OCI-LY7 (cell line): Measurements from ENCODE around the gene PPP2R3B.

ENCODE experiments used
- EZH2phosphoT487 ChIP-seq: fragments of 200-600 bp; sonication (generic); IDR thresholded peaks from 2 replicates; pipeline ENCODE4 v1.6.1; 2018; ENCODE audit warnings: low read depth, borderline replicate concordance, mild to moderate bottlenecking, mixed run types, antibody characterized with exemption, low read length, moderate library complexity, mixed read lengths
- TF ChIP-seq, protein P1 (sequence below): fragments of 200-600 bp; sonication (generic); conservative IDR thresholded peaks from 2 replicates; pipeline ENCODE4 v1.5.1; 2014; ENCODE audit warnings: mild to moderate bottlenecking, antibody characterized with exemption, low read length, moderate library complexity, mixed read lengths

DNA sequence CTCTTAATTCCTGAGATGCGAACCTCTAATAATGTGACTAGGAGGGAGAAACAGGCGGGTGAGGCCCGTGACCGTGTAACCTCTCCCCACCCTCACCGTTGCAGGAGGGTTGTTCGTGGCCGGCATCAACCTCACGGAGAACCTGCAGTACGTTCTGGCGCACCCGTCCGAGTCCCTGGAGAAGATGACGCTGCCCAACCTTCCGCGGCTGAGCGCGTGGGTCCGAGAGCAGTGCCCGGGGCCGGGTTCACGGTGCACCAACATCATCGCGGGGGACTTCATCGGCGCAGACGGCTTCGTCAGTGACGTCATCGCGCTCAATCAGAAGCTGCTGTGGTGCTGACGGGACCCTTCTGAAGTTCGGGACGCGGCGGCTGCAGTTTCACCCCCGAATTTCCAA, 87.7 kb downstream of the PPP2R3B start:
- TF ChIP-seq, protein P1, sequence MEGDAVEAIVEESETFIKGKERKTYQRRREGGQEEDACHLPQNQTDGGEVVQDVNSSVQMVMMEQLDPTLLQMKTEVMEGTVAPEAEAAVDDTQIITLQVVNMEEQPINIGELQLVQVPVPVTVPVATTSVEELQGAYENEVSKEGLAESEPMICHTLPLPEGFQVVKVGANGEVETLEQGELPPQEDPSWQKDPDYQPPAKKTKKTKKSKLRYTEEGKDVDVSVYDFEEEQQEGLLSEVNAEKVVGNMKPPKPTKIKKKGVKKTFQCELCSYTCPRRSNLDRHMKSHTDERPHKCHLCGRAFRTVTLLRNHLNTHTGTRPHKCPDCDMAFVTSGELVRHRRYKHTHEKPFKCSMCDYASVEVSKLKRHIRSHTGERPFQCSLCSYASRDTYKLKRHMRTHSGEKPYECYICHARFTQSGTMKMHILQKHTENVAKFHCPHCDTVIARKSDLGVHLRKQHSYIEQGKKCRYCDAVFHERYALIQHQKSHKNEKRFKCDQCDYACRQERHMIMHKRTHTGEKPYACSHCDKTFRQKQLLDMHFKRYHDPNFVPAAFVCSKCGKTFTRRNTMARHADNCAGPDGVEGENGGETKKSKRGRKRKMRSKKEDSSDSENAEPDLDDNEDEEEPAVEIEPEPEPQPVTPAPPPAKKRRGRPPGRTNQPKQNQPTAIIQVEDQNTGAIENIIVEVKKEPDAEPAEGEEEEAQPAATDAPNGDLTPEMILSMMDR: no peak
- no peak for TF ChIP-seq EZH2phosphoT487
